T-cell (primary cell): Measurements from ENCODE around the gene DNAJC11. TPM values are rescaled to one million over a fixed set of nuclear protein-coding genes. Genes with fewer than 3 reads are reported as not detected.

Source experiments
- ATAC-seq, 4 experiments: fragments of 200-7000 bp in 3 of 4; fragments of 150-1000 bp in 1 of 4; cut with Tn5 transposase; replicated peaks in 1 of 4; 1 replicate in 3 of 4; 2 replicates in 1 of 4; pipeline ENCODE4 v1.10.0; 2021; ENCODE audit warnings: moderate library complexity in 3 of 4, mild to moderate bottlenecking in 2 of 4, moderate number of reproducible peaks in 1 of 4
- CTCF ChIA-PET, 2 donors: fragments of 300-600 bp; sonication (Branson Sonifier 250); formaldehyde crosslinking; loops; one replicate each; lab custom pipeline; 2022; ENCODE audit warnings: antibody characterized with exemption in 2 of 2; lab: Charles Lee
- POLR2A ChIA-PET, 2 donors: fragments of 300-600 bp; sonication (Branson Sonifier 250); formaldehyde crosslinking; loops; one replicate each; lab custom pipeline; 2022; ENCODE audit warnings: antibody characterized with exemption in 2 of 2; lab: Charles Lee
- DNase-seq, 35 experiments: peaks; one replicate each; pipeline versions ENCODE4 v3.0.0 to v3.0.0-alpha.2; 2013 to 2023
- H3K27ac ChIP-seq: one replicate; pipeline ENCODE4 v1.5.1; 2013; ENCODE audit warnings: low read length
- H3K27me3 ChIP-seq, 2 experiments: replicated peaks in 1 of 2; 1 replicate in 1 of 2; 2 replicates in 1 of 2; pipeline versions ENCODE4 v1.6.1 to v1.7.0; 2013; ENCODE audit warnings: low read length in 1 of 2, mixed read lengths in 1 of 2; ENCODE audit not compliant: control insufficient read depth in 2 of 2, insufficient read depth in 2 of 2; ENCODE audit errors: extremely low read depth in 1 of 2
- H3K36me3 ChIP-seq, 2 donors: 1 replicate in 1 of 2; 2 replicates in 1 of 2; pipeline versions ENCODE4 v1.6.1 to v1.7.0; 2013; ENCODE audit warnings: low read length in 1 of 2; ENCODE audit not compliant: control insufficient read depth in 2 of 2, insufficient read depth in 1 of 2; ENCODE audit errors: extremely low read depth in 1 of 2
- H3K4me1 ChIP-seq, 2 experiments: 1 replicate in 1 of 2; 2 replicates in 1 of 2; pipeline versions ENCODE4 v1.6.1 to v1.7.0; 2013; ENCODE audit warnings: low read length in 2 of 2, mixed read lengths in 1 of 2; ENCODE audit not compliant: insufficient read depth in 2 of 2, control insufficient read depth in 1 of 2; ENCODE audit errors: extremely low read depth in 1 of 2
- H3K4me3 ChIP-seq, 2 donors: 1 replicate in 1 of 2; 2 replicates in 1 of 2; pipeline versions ENCODE4 v1.5.1 to v1.7.0; 2013; ENCODE audit warnings: mild to moderate bottlenecking in 2 of 2, low read length in 1 of 2, moderate library complexity in 1 of 2; ENCODE audit not compliant: control insufficient read depth in 1 of 2; ENCODE audit errors: extremely low read depth in 1 of 2
- H3K9me3 ChIP-seq: 2 replicates; pipeline ENCODE4 v1.7.0; 2013
- H3K27ac Mint-ChIP-seq, 2 donors: one replicate each; pipeline ENCODE4 v1.8.0; 2020 to 2021; ENCODE audit warnings: mild to moderate bottlenecking in 2 of 2, mixed read lengths in 2 of 2
- H3K27me3 Mint-ChIP-seq, 2 donors: one replicate each; pipeline ENCODE4 v1.8.0; 2021 to 2022; ENCODE audit warnings: mixed read lengths in 2 of 2
- H3K36me3 Mint-ChIP-seq: one replicate; pipeline ENCODE4 v1.8.0; 2021; ENCODE audit warnings: mixed read lengths
- H3K4me1 Mint-ChIP-seq, 3 donors: one replicate each; pipeline ENCODE4 v1.8.0; 2020 to 2022; ENCODE audit warnings: mixed read lengths in 3 of 3, mild to moderate bottlenecking in 1 of 3
- H3K4me3 Mint-ChIP-seq, 3 donors: one replicate each; pipeline ENCODE4 v1.8.0; 2020 to 2022; ENCODE audit warnings: mild to moderate bottlenecking in 3 of 3, mixed read lengths in 3 of 3, moderate library complexity in 3 of 3
- H3K9me3 Mint-ChIP-seq, 3 donors: one replicate each; pipeline ENCODE4 v1.8.0; 2020 to 2022; ENCODE audit warnings: mixed read lengths in 3 of 3
- WGBS: methylation state at CpG from one replicate; pipeline ENCODE4 v1.1.5; 2013; ENCODE audit warnings: missing lambda C conversion rate; ENCODE audit not compliant: insufficient coverage; 5-methylcytosine and 5-hydroxymethylcytosine counted together
- total RNA-seq, 35 experiments: library from RNA in 6 of 35; stranded (reverse) in 6 of 35; fragments of 120-200 nt in 1 of 35; gene quantifications; one replicate each; pipeline versions ENCODE4 v1.2.1 to v1.2.4 and lab custom pipeline; 2013 to 2026

The DNAJC11 gene
- total RNA-seq, 5 donors from 2014 or later (not counting 1 experiment from before 2014, with no cell fraction given) = 38.5 to 45.2 (median 42.1) TPM

DNA sequence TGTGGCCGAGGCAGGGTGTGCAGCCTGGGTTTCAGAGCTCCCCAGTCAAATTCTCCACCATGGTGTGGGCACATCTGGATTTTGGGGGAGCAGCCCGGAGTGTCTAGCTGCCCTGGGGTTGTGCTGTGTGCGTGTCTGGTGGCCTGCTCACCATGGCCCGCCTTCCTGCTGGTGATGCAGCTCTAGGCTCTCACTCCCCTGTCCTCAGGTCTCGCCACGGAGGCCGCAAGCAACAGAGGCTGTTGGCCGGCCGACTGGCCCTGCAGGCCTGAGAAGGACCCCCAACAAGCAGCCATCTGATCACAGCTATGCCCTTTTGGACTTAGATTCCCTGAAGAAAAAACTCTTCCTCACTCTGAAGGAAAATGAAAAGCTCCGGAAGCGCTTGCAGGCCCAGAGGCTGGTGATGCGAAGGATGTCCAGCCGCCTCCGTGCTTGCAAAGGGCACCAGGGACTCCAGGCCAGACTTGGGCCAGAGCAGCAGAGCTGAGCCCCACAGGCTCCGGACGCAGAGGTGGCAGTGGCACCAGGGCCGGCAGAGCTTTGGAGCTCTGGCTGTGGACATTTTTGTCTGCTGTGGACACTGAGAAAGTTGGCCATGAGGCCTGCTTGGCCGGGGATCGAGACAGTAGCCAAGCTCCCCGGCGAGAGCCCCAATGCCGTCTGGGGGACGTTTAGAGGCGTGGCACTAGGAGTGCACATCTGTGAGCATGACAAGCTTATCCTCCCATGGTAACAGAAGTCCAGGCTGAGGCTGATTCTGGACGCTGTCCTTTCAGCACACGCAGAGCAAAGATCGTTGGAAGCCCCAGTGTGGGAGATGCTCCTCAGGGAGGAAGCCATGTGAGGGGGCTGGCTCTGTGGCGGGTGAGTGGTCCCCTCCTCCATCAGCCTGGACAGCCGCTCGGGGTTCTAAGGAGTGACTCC, 68.8 kb downstream of the DNAJC11 start:
- H3K4me3 Mint-ChIP-seq = no peak overlapping the region
- H3K9me3 Mint-ChIP-seq = no peaks in the 10 kb centered on the region
- no peaks in the 10 kb centered on the region for H3K27me3 ChIP-seq
- no peak for ATAC-seq
- H3K36me3 Mint-ChIP-seq = peaks cover 25% of the 10 kb centered on the region
- H3K36me3 ChIP-seq = peaks cover 28 to 72% of the 10 kb centered on the region in 2 donors
- no peaks in the 10 kb centered on the region for H3K9me3 ChIP-seq
- H3K27me3 Mint-ChIP-seq = no peaks in the 10 kb centered on the region
- 96% methylated on average over 27 of the region's 30 CpGs for WGBS
- H3K4me1 Mint-ChIP-seq = peaks cover 4 to 7% (median 4%) of the 10 kb centered on the region in 3 donors
- H3K27ac ChIP-seq = no peak overlapping the region
- no peak overlapping the region for H3K4me3 ChIP-seq
- no peak for DNase-seq
- no peak overlapping the region for H3K27ac Mint-ChIP-seq
- ChIA-PET POLR2A (interaction anchor here in 1 of 2 donors (0.5 to 0.6 kb wide), 2 partner anchors 11 to 173 kb away, joined by 8 to 12 read pairs; no protein-coding TSS in a partner anchor), CTCF (no interaction called here)
- H3K4me1 ChIP-seq = peaks cover 0 to 5% of the 10 kb centered on the region in 2 experiments

DNA sequence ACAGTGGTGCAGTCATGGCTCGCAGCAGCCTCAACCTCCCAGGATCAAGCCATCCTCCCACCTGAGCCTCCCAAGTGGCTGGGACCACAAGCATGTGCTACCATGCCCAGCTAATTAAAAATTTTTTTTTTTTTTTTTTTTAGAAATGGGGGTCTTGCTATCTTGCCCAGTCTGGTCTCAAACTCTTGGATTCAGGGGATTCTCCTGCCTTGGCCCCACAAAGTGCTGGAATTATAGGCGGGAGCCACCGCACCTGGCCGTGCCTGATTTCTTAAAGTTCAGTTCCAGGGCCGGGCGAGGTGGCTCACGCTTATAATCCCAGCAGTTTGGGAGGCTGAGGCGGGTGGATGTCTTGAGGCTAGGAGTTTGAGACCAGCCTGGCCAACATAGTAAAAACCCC, 70.6 kb downstream of the DNAJC11 start:
- Histone ChIP-seq H3K4me3 (no peak overlapping the region), H3K9me3 (no peaks in the 10 kb centered on the region), H3K4me1 (peaks cover 0 to 20% of the 10 kb centered on the region in 2 experiments), H3K27me3 (no peaks in the 10 kb centered on the region), H3K27ac (no peak overlapping the region), H3K36me3 (peaks cover 19 to 60% of the 10 kb centered on the region in 2 donors)
- no CpG with 5 or more reads among the region's 8 CpGs for WGBS
- H3K27me3 Mint-ChIP-seq = no peaks in the 10 kb centered on the region
- peaks cover 26% of the 10 kb centered on the region for H3K36me3 Mint-ChIP-seq
- ChIA-PET POLR2A (no interaction called here), CTCF (interaction anchor here in 1 of 2 donors (0.6 to 0.7 kb wide), 2 partner anchors 94 to 275 kb away, joined by 4 read pairs; no protein-coding TSS in a partner anchor)
- H3K9me3 Mint-ChIP-seq = no peaks in the 10 kb centered on the region
- H3K27ac Mint-ChIP-seq = no peak overlapping the region
- no peak overlapping the region for H3K4me3 Mint-ChIP-seq
- no peak for DNase-seq
- no peak for ATAC-seq
- peaks cover 22 to 24% (median 22%) of the 10 kb centered on the region in 3 donors for H3K4me1 Mint-ChIP-seq

DNA sequence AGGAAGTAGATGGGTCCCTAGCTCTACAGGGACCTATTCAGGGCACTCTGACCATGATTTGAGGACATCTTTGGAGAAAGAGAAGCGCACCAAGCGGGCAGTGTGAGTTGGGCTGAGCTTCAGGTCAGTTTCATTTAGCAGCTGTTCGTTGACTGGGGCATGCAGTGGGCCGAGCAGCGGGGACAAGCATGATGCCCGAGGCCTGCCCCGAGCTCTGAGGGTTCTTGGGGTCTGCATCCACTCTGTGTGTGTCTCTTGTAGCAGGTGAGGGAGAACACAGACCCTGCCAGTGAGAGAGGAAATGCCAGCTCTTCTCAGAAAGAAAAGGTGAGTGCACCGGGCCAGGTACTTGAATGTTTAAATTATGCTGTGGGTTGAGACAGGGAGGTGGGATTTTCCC, 71.6 kb downstream of the DNAJC11 start:
- peaks cover 14 to 57% of the 10 kb centered on the region in 2 donors for H3K36me3 ChIP-seq
- no peak overlapping the region for H3K27ac ChIP-seq
- no peaks in the 10 kb centered on the region for H3K27me3 ChIP-seq
- WGBS = over 99% methylated on average over 8 of the region's 8 CpGs
- no peak overlapping the region for H3K4me3 ChIP-seq
- DNase-seq (no peak), ATAC-seq (no peak)
- POLR2A ChIA-PET = no interaction called here
- no peak overlapping the region for H3K4me3 Mint-ChIP-seq
- H3K4me1 ChIP-seq = peaks cover 0 to 27% of the 10 kb centered on the region in 2 experiments
- H3K4me1 Mint-ChIP-seq = peaks cover 25 to 28% (median 27%) of the 10 kb centered on the region in 3 donors
- H3K27ac Mint-ChIP-seq = peak overlapping the region in 1 of 2 donors; percentile 31
- no peaks in the 10 kb centered on the region for H3K9me3 Mint-ChIP-seq
- H3K36me3 Mint-ChIP-seq = peaks cover 20% of the 10 kb centered on the region
- no peaks in the 10 kb centered on the region for H3K9me3 ChIP-seq
- H3K27me3 Mint-ChIP-seq = no peaks in the 10 kb centered on the region
- CTCF ChIA-PET = interaction anchor here in 1 of 2 donors (0.6 kb wide), 1 partner anchor 1853 kb away, joined by 4 read pairs; no protein-coding TSS in a partner anchor

DNA sequence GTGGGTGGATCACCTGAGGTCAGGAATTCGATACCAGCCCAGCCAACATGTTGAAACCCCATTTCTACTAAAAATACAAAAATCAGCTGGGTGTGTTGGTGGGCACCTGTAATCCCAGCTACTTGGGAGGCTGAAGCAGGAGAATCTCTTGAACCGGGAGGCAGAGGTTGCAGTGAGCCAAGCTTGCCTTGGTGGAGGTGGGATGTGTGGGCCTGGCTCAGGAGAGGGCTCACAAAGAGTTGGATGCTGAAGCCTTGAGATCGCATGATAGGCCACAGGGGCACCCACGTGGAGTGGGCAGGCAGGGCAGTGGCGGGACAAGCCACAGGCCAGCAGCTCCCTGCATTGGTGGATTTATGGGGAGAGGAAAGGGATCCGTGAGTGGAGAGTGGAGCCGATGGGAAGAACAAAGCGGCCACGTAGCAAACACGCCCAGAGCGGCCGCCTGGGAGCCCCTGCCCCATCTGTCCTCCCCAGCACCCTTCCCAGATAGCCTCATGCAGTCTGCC, 72.6 kb downstream of the DNAJC11 start:
- H3K27ac ChIP-seq = no peak overlapping the region
- peaks cover 2 to 33% of the 10 kb centered on the region in 2 experiments for H3K4me1 ChIP-seq
- ChIA-PET CTCF (no interaction called here), POLR2A (no interaction called here)
- peaks cover 25 to 32% (median 31%) of the 10 kb centered on the region in 3 donors for H3K4me1 Mint-ChIP-seq
- H3K27ac Mint-ChIP-seq = no peak overlapping the region
- H3K27me3 Mint-ChIP-seq = no peaks in the 10 kb centered on the region
- H3K9me3 ChIP-seq = no peaks in the 10 kb centered on the region
- DNase-seq = no peak
- WGBS = 94% methylated on average over 9 of the region's 12 CpGs
- H3K4me3 ChIP-seq = no peak overlapping the region
- H3K9me3 Mint-ChIP-seq = no peaks in the 10 kb centered on the region
- no peak overlapping the region for H3K4me3 Mint-ChIP-seq
- peaks cover 7 to 51% of the 10 kb centered on the region in 2 donors for H3K36me3 ChIP-seq
- H3K36me3 Mint-ChIP-seq = peaks cover 18% of the 10 kb centered on the region
- no peak for ATAC-seq
- no peaks in the 10 kb centered on the region for H3K27me3 ChIP-seq

DNA sequence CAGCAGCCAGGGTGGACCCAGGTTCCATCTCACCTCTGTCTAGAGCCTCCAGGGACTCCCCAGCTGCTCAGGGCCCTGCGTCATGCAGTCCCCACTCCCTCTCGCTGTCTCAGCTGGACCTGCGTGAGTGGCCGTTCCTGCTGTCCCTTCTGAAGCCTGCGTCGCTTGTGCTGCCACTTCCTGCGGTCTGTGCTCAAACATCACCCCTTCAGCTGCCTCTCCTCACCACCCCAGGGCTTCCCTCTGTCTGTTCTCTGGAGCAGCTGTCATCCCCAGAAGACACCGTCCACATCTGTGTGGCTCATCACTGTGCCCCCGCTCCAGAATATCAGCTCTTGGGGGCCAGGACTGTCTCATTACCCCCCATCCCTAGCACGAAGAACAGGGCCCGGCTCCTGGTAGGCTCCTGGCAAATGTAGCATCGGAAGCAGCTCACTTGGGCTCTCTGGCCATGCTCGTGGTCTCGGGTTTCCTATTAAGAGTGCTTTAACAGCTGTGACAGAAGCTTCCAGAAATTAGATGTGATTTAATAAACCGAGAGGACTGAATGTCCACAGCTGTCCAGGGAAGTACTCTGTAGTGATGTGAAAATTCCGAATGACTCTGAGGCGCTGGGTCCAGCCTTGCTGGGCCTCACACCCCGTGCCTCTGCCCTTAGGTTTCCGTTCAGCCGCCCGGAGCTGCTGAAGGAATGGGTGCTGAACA, 73.6 kb downstream of the DNAJC11 start:
- no peaks in the 10 kb centered on the region for H3K9me3 Mint-ChIP-seq
- no peaks in the 10 kb centered on the region for H3K27me3 ChIP-seq
- no peaks in the 10 kb centered on the region for H3K9me3 ChIP-seq
- H3K4me3 Mint-ChIP-seq = peak overlapping the region in 2 of 3 donors; percentile 58 to 85
- peaks cover 15% of the 10 kb centered on the region for H3K36me3 Mint-ChIP-seq
- peaks cover 25 to 36% (median 34%) of the 10 kb centered on the region in 3 donors for H3K4me1 Mint-ChIP-seq
- WGBS = 98% methylated on average over 17 of the region's 21 CpGs
- no peak overlapping the region for H3K4me3 ChIP-seq
- peaks cover 6 to 41% of the 10 kb centered on the region in 2 donors for H3K36me3 ChIP-seq
- CTCF ChIA-PET = no interaction called here
- H3K4me1 ChIP-seq = peaks cover 2 to 33% of the 10 kb centered on the region in 2 experiments
- no peaks in the 10 kb centered on the region for H3K27me3 Mint-ChIP-seq
- DNase-seq (no peak), ATAC-seq (no peak)
- POLR2A ChIA-PET = no interaction called here
- H3K27ac Mint-ChIP-seq = no peak overlapping the region
- H3K27ac ChIP-seq = no peak overlapping the region

DNA sequence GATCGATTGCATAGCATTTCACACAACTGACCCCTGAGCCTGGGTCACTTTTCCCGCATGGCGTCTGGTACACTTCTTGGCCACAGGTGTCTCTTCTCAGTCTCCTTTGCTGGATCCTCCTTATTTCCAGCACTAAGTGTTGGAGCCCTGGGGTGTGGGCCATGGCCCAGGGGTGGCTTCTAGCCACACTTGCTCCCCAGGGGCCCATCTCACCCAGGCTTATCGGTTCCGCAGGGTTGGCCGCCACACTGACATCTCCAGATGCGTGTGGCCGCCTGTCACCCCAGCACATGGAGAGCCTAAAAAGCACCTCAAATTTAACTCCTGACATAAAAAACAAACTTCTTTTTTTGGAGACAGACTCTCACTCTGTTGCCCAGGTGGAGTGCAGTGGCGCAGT, 74.6 kb downstream of the DNAJC11 start:
- H3K27ac ChIP-seq = no peak overlapping the region
- DNase-seq (no peak), ATAC-seq (no peak)
- ChIA-PET CTCF (no interaction called here), POLR2A (interaction anchor here in 1 of 2 donors (0.6 kb wide), 1 partner anchor 72 kb away, joined by 3 read pairs; the partner anchor contains the start of gene TAS1R1)
- H3K36me3 ChIP-seq = peaks cover 4 to 34% of the 10 kb centered on the region in 2 donors
- Mint-ChIP-seq H3K9me3 (no peaks in the 10 kb centered on the region), H3K36me3 (peaks cover 19% of the 10 kb centered on the region), H3K27me3 (no peaks in the 10 kb centered on the region), H3K4me1 (peaks cover 25 to 36% (median 34%) of the 10 kb centered on the region in 3 donors), H3K27ac (peak overlapping the region in 1 of 2 donors; percentile 34), H3K4me3 (peak overlapping the region; percentile 85 to 93 (median 85))
- H3K4me1 ChIP-seq = peaks cover 2 to 33% of the 10 kb centered on the region in 2 experiments
- WGBS = 99% methylated on average over 7 of the region's 9 CpGs
- H3K9me3 ChIP-seq = no peaks in the 10 kb centered on the region
- H3K4me3 ChIP-seq = no peak overlapping the region
- H3K27me3 ChIP-seq = no peaks in the 10 kb centered on the region
